ENCODE measurements around the gene PKN2. TPM values are rescaled to one million over a fixed set of nuclear protein-coding genes. Genes with fewer than 3 reads are reported as not detected.
"Not testable (repeated sequence)": the region's sequence is repeated elsewhere in the genome, so short reads cannot be mapped to it uniquely, and the experiment has no call there.

PKN2 gene
- total RNA-seq, 1 donor from 2014 or later: 30.7 TPM

DNA sequence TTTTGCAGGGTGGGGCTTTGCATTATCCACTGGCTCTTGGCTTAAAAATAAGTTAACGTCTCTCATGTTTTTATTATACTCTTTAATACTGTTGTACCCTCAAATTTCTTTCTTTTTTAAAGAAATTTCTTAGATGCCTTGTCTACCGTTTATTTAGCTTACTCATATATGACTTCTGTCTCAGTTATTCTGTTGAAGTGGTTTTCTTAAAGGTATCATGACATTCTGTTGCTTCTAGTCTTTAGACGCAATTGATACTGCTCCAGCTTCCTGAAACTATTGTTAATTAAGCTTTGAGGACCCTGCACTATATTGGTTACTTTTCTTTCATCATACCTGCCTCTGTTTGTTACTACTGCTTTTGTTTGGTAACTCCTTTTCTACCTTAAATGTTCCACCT, 11.7 kb downstream of the PKN2 start:
- DNase-seq (ENCODE audit: low read depth): no peak
- no peaks in the 10 kb centered on the region for H3K27me3 ChIP-seq (ENCODE audit: control insufficient read depth, insufficient read depth, low read length)
- H3K4me3 ChIP-seq (ENCODE audit: low read depth, low read length): no peak overlapping the region
- peaks cover 1% of the 10 kb centered on the region for H3K36me3 ChIP-seq (ENCODE audit: control insufficient read depth, insufficient read depth, low read length)
- TF ChIP-seq, protein P1, sequence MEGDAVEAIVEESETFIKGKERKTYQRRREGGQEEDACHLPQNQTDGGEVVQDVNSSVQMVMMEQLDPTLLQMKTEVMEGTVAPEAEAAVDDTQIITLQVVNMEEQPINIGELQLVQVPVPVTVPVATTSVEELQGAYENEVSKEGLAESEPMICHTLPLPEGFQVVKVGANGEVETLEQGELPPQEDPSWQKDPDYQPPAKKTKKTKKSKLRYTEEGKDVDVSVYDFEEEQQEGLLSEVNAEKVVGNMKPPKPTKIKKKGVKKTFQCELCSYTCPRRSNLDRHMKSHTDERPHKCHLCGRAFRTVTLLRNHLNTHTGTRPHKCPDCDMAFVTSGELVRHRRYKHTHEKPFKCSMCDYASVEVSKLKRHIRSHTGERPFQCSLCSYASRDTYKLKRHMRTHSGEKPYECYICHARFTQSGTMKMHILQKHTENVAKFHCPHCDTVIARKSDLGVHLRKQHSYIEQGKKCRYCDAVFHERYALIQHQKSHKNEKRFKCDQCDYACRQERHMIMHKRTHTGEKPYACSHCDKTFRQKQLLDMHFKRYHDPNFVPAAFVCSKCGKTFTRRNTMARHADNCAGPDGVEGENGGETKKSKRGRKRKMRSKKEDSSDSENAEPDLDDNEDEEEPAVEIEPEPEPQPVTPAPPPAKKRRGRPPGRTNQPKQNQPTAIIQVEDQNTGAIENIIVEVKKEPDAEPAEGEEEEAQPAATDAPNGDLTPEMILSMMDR (IDR thresholded peaks at IDR 0.05; ENCODE audit: insufficient read depth, low read length, poor library complexity, severe bottlenecking): no peak

DNA sequence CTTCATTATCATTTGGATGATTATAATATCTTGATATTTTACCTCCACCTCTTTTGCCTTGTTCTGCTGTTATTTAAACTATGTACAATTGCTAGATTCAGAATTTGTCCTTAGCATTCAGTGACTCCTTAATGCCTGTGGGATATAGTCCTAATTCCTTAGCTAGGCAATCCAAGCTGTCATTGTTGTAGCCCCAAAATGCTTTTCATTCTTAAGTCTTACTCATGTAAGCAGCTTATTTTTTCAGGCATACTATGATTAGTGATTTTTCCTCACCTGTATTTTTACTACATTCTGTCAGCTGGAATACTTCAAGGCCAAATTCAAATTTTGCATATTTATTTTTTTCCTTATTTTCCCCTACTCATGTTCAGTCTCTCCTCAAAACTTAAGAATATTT, 13.4 kb downstream of the PKN2 start:
- H3K27me3 ChIP-seq (ENCODE audit: control insufficient read depth, insufficient read depth, low read length): no peaks in the 10 kb centered on the region
- DNase-seq (ENCODE audit: low read depth): no peak
- H3K4me3 ChIP-seq (ENCODE audit: low read depth, low read length): no peak overlapping the region
- peaks cover 1% of the 10 kb centered on the region for H3K36me3 ChIP-seq (ENCODE audit: control insufficient read depth, insufficient read depth, low read length)
- TF ChIP-seq, protein P1 (IDR thresholded peaks at IDR 0.05; ENCODE audit: insufficient read depth, low read length, poor library complexity, severe bottlenecking): no peak

DNA sequence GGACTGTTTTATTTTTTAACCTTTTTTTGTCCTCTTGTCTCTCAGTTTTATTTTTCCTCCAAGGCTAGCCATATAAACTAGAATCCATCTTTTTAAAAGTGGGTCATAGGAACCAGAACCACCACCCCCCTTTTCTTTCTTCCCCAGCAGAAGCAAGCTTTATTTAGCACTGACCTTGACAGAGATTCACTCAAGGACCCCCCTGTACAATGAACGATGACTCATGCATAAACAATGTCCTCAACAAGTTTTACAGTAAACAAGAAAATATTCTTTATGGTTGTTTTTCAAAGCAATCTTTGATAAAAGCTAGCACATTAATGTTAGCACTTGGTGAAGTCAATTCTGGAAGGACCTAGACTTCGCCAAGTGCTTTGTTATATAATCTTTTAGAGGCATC, 14.1 kb downstream of the PKN2 start:
- DNase-seq (ENCODE audit: low read depth): no peak

DNA sequence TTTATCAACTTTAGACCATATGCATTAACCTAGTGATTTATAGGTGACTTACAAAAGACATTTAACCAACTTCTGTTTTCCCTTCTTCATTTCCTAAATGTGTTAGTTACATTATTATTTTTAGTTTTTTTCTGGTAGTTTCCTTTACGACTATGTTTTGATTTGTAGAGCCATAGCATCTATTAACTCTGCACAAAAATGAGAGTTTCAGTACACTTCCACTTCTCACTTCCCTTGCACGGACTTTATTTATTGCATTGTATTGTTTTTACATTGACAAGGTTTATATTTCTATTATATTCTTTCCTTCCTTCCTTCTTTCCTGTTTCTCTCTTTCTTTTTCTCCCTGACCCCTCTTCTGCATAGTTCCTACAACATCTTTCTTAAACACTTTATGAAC, 14.7 kb downstream of the PKN2 start:
- TF ChIP-seq, protein P1 (IDR thresholded peaks at IDR 0.05; ENCODE audit: insufficient read depth, low read length, poor library complexity, severe bottlenecking): no peak
- no peak for DNase-seq (ENCODE audit: low read depth)
- H3K4me3 ChIP-seq (ENCODE audit: low read depth, low read length): no peak overlapping the region
- H3K27me3 ChIP-seq (ENCODE audit: control insufficient read depth, insufficient read depth, low read length): no peaks in the 10 kb centered on the region
- no peaks in the 10 kb centered on the region for H3K36me3 ChIP-seq (ENCODE audit: control insufficient read depth, insufficient read depth, low read length)

More for the DNA sequence above, 14.1 kb downstream of the PKN2 start:
- Histone ChIP-seq H3K27me3 (ENCODE audit: control insufficient read depth, insufficient read depth, low read length) (no peaks in the 10 kb centered on the region), H3K4me3 (ENCODE audit: low read depth, low read length) (no peak overlapping the region), H3K36me3 (ENCODE audit: control insufficient read depth, insufficient read depth, low read length) (peaks cover 1% of the 10 kb centered on the region)
- TF ChIP-seq, protein P1 (IDR thresholded peaks at IDR 0.05; ENCODE audit: insufficient read depth, low read length, poor library complexity, severe bottlenecking): no peak

DNA sequence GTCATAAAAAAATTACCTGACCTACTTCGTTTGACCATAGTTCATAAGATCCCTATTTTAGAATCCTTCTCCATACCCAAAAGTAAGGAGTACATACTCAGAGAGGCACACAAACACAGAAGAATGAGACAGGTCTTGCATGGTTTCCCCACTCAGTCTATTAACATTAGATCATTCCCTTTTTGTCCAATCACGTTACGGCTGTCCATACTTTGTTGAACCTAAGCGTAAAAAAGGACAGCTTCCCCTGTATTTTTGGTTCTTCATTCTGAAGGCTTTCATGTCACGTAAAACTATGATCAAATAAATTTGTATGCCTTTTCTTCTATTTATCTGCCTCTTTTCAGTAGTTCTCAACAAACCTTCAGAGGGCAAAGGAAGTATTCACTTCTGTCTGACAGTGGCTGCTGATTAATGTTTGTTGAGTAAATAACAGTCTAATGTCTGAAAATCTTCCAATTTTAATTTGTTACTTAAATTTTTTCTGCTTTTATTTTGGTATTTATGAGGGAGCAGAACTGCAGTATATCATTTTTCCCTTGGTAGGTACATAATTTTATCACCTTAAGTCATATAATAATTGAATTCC, 16.4 kb downstream of the PKN2 start:
- TF ChIP-seq, protein P1 (IDR thresholded peaks at IDR 0.05; ENCODE audit: insufficient read depth, low read length, poor library complexity, severe bottlenecking): no peak
- no peak overlapping the region for H3K4me3 ChIP-seq (ENCODE audit: low read depth, low read length)

DNA sequence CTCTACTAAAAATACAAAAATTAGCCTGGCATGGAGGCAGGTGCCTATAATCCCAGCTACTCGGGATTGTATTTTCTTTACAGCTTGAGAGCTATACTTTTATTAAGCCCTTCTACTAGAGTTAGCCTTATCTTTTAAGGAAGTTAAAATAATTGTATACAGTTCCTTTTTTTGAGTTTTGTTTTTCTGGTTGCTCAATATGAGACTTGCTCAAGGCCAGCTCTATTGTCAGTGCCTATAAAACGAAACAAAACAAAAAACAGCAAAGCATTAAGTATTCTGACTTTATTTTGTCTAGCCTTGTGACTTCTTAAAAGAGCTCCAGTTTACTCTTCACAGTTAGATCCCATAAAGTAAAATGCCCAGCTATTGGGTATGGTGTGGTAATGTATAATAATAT, 17.2 kb downstream of the PKN2 start:
- Histone ChIP-seq H3K27me3 (ENCODE audit: control insufficient read depth, insufficient read depth, low read length) (no peaks in the 10 kb centered on the region), H3K4me3 (ENCODE audit: low read depth, low read length) (no peak overlapping the region), H3K36me3 (ENCODE audit: control insufficient read depth, insufficient read depth, low read length) (no peaks in the 10 kb centered on the region)
- TF ChIP-seq, protein P1 (IDR thresholded peaks at IDR 0.05; ENCODE audit: insufficient read depth, low read length, poor library complexity, severe bottlenecking): no peak
- DNase-seq (ENCODE audit: low read depth): no peak

More for the DNA sequence above, 16.4 kb downstream of the PKN2 start:
- H3K27me3 ChIP-seq (ENCODE audit: control insufficient read depth, insufficient read depth, low read length): no peaks in the 10 kb centered on the region
- no peak for DNase-seq (ENCODE audit: low read depth)
- H3K36me3 ChIP-seq (ENCODE audit: control insufficient read depth, insufficient read depth, low read length): no peaks in the 10 kb centered on the region

DNA sequence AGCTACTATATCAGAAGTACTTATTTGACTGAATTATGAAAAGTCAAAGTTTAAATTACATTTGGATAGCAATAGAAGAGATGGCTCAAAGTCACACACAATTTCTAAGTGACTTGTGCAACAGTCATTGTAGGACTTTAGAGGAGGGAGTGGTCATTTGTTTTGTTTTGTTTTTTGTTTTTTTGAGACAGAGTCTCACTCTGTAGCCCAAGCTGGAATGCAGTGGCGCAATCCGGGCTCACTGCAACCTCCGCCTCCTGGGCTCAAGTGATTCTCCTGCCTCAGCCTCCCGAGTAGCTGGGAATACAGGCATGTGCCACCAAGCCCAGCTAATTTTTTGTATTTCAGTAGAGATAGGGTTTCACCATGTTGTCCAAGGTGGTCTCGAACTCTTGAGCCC, 17.7 kb downstream of the PKN2 start:
- H3K27me3 ChIP-seq (ENCODE audit: control insufficient read depth, insufficient read depth, low read length); H3K4me3 ChIP-seq (ENCODE audit: low read depth, low read length); DNase-seq (ENCODE audit: low read depth); H3K36me3 ChIP-seq (ENCODE audit: control insufficient read depth, insufficient read depth, low read length): not testable (repeated sequence)

Data from kidney epithelial cell (primary cell).